Stimulated activated CD8-positive, alpha-beta memory T cell treated with anti-CD3 and anti-CD28 coated beads, Interleukin-12 subunit alpha, Interleukin-12 subunit beta, amount 100 ng/mL, for 1 hour (primary cell): ENCODE measurements around the gene NCOR2.

ENCODE experiments used
- DNase-seq: peaks from one replicate; pipeline ENCODE4 v3.0.0-alpha.2; 2020; ENCODE audit warnings: low read depth

The NCOR2 gene

DNA sequence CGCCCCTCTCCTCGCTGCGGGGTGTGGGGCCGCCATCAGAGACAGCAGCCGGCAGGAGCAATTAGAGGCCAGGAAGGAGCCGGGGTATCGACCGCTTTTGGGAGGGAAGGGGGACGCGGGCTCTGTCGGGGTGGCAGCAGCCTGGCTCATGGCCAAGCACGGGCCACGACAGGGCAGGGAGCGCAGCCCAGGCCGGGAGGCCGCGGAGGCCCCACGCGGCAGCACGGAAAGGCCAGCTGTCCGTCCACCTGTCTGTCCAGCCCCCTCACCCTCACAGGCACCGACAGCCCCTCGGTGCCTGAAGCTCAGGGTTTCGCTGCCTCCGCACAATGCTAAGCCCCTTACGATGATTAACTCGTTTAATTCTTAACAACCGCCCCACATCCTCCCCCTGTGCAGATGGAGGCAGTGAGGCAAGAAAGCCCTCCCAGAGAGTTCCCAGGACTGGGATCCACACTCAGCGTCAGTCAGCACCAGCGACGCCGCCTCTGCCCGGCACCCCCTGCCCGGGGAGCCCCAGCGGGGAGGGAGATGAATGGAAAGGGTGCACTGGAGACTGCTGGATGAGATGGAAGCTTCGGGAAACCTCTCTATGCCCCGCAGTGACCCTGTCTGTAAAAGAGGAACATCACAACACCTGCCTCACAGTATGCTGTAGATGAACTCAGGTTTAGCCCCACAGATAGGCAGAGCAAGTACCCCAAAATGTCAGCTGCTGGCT lies 23.7 kb downstream of the NCOR2 start:
- DNase-seq = no peak

DNA sequence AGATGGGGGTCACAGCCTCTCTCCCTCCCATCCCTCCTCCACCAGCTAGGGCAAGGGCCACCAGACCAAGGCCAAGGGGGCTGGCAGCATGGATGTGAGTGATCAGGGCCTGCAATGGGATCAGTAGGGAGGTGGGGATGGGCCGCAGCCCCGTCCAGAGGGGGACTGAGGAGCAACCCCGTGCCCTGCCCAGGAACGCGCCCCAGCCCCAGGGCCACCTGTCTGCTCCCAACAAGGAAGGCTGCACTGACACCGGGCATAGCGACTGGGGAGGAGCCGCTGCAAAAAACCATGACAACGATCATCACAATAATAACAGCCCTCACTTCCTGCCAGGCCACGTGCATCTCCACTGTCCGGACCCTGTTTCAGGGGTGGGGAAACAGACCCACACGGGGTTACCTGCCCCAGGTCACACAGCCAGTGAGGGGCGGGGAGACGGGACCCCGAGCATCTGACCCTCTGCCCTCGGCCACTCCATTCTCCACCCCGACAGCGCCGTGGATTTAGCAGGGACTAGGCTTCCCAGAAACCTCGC lies 24.3 kb downstream of the NCOR2 start:
- no peak for DNase-seq

DNA sequence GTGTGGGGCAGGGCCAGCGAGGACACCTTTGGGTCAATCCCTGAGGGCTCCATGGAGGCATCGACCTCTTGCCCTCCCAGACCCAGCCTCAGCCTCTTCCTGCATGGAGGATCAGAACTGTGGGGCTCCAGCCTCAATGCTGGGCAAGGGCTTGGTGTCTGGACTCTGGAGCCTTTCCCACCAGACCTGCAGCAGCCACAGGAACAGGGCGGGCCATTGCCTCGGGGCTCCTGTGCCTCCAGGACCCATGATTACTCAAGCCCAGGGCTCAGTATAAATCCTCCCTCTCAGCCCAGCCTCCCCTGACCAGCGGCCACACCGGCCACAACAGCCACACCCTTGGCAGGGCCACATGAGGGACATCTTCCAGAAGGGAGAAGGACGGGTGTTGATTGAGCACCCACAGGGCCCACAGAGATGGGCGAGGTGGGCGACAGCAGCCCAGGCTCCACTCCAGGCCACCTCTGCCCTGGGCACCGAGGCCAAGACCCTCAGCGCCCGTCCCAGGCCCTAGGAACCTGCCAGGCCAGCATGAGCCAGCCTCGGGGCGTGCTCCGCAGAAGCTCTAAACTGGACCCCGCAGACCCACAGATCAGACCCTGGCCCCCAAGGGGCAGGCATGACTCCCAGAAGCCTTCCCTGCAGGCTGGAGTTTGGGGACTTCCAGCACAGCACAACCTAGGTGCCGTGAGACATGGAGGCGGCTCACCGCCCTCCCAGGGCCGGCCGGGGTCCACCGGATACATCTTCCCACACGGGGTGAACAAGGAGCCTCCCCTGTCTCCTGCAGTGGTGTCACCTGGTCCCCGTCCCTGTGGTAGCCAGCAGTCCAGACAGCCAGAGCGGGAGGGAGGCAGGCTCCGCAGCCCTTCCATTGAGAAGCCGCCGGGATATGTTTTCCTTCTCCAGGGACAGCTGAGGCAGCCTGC lies 25.1 kb downstream of the NCOR2 start:
- DNase-seq = no peak

DNA sequence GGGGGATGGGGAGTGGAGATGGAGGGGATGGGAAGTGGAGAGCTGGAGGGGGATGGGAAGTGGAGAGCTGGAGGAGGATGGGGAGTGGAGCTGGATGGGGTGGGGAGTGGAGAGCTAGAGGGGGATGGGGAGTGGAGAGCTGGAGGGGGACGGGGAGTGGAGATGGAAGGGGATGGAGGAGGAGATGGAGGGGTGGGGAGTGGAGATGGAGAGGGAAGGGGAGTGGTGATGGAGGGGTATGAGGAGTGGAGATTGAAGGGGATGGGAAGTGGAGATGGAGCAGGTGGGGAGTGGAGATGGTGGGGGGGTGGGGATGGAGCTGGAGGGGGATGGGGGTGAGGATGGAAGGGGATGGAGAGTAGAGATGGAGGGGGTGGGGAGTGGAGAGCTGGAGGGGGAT lies 26.1 kb downstream of the NCOR2 start:
- no peak for DNase-seq

DNA sequence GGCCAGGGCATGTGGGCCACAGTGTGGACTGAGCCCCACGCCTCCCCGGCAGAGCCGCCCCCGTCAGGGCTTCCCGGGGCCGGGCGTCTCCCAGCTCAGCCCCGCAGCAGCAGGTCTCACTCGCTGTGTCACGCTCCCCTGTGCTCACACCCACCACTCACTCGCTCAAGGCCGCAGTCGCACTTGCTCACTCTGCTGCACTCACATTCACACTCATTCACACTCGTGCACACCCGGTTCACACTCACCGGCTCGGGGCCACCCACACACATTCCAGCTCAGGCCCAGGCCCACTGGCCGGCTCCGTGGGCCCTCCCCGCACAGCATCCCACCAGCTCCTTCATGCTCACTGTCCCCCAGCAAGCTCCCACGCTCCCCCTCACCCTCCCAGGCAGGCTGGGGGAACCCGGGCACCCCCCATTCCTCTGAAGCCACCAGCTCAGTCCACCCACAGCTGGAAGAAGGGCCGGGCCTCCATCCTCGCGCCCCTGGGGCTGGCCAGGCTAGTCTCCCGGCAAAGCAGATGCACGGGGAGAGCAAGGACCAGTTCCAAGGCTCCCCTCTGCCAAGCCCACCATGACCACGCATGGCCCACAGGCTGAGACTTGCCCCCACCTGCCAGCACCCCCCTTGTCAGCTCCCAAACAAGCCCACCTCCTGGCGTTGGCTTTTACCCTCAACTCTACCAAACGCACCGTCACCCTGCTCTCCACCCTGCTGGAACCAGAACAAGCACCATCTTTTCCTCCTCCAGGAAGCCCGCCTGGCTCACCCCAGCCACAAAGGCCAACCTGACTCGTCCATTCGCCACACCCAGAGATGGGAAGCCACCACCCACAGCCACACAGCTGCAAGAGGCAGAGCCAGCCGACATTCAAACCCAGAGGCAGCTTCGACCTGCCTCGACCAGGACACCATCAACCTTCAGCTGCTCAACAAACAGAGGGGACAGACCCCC lies 28.0 kb downstream of the NCOR2 start:
- DNase-seq = no peak

DNA sequence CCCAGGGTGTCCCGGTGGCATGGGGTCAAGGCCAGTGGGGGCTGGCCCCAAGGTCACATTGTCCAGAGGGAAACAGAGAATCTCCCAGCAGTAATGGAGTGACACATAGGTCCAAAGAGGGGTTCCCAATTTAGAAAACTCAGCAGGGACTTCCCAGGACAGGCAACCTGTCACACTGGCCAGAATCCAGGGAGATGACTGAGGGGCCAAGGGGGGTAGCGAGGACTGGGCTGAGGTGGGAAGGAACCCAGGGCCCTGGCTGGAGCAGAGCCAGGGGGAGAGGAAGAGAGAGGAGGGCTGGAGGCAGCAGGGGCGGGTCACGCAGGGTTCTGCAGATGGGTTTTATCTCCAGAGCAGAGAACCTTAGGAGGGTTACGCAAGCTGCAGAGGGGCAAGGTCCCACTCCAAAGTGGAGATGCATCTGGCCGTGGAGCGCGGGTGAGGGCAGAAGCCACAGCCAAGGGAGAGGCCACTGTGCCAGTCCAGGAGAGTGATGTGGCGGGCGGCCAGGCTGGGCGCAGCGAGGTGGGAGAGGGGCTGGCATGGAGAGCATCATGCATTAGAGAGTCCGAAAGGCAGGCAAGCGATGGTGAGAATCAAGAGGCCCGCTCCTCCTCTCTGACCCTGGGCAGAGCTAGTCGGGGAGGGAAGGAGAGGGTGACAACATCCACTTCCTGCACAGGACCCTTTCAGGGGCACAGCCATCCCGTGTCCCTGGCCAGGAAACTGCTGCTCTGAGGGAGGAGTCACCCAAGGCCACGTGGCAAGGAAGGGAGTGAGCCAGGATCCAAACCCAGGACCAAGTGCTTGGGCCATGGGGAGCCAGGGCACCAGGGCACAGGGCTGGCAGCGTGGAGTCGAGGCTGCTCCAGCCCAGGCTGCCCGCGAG lies 29.0 kb downstream of the NCOR2 start:
- DNase-seq = no peak

DNA sequence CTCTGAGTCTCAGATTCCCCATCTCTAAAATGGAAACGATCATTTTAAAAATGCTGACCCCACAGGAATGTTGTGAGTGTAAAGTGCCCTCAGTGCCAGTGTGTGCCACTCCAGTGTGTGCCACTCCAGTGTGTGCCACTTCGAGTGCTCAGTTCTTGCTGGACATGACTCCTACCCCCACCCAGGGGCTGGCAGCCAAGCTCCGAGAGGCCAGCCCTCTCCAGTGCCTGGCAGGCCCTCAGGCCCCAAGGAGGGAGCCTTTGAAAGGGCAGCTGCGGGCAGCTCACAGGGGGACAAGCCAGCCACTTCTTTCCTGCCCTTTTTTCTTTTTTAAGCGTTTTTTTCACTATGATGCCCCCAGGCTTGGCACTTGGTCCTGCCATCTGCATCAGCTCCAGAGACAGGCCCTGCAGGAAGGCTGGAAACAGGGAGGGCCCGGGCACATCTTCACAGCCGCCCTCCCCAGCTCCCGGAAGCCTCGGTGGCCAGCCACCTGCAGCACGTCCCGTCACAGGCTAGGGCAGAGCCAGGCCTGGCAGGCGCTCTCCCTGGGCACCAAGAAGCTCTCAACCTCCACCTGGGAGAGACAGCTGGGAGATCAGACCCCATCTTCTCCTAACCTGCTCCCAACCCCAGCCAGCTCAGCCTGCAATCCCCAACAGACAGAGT lies 29.8 kb downstream of the NCOR2 start:
- no peak for DNase-seq

DNA sequence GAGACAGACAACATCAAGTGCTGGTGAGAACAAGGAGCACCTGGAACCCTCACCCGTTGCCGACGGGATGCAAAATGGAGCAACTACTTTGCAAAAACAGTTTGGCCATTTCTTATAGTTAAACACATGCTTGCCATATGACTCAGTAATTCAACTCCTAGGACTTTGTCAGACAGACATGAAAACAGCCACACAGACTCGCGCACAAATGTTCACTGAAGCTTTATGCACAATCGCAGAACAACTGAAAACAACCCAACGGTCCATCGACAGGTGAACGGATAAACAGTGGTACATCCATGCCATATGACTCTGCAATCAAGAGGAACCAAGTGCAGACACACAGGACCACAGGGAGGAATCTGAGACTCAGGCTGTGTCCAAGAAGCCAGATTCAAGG lies 30.8 kb downstream of the NCOR2 start:
- DNase-seq = no peak

DNA sequence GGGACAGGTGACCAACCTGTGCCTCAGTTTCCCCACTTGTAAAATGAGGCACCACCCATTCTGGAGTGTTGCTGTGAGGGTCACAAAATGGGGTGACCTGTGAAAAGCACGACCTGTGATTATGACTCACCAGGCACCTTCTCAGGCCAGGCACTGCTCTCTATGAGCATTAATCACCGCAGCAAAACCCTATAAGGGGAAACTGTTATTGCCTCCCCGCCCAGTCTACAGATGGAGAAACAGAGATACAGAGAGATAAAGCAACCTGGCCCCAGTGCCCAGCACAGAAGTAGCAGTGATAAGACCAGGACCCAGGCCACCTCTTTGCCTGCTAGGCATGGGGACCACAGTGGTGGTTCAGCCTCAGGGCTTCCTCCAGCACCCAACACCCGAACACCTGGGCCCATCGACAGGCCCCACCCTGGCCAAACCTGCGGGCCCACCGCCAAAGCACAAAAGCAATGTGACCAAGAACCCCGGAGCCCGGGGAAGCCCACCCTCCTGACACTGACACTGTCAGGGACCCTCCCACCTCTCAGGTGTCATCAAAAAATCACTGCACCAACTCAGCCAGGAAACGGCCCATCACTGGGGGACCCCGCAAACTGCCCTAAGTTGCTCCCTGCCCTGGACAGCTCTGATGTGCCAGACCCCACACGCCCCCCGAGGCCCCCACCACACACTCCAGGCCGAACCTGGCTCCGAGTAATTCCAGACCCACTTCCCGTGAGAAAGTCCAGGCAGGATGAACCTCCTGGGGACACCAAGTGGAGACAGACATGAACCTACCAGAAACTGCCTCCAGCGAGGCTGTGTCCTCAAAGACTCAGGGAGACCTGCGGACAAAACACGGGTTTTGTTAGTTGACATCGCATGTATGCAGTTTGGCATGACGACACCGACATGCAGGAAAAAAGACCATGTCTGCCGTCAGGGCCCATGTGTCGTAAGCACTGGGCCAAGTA lies 32.4 kb downstream of the NCOR2 start:
- no peak for DNase-seq

DNA sequence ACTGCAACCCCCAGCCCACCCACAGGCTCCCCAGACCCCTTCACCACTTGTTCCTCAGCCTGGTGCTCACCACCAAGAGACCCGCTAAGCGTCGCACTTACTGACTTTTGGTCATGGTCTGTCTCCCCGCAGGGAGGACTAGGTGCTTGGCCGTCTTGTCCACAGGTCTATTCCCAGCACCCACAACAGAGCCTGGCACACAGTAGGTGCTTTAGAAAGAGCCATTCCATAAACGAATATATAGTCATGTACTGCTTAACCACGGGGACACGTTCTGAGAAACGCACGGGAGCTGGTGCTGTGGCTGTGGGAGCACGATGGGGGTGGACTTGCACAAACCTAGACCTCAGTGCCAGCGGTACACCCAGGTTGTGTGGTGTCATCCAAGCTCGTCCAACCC lies 34.0 kb downstream of the NCOR2 start:
- no peak for DNase-seq

DNA sequence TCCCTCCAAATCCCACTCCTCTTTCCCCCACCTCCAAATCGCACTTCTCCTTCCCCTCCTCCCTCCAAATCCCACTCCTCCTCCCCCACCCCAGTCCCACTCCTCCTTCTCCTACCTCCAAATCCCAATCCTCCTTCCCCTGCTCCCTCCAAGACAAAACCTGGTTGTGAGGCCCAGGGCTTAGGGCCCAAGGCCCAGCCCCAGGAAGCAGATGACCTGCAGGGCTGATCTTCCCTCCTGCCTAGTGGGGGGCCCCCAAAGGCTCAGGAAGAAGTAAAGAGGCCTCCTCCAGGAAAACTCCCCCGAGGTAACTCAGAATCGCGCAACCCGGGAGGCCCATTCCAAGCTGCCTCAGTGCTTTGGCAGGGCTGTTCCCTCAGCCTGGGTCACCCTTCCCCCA lies 34.4 kb downstream of the NCOR2 start:
- DNase-seq = no peak

DNA sequence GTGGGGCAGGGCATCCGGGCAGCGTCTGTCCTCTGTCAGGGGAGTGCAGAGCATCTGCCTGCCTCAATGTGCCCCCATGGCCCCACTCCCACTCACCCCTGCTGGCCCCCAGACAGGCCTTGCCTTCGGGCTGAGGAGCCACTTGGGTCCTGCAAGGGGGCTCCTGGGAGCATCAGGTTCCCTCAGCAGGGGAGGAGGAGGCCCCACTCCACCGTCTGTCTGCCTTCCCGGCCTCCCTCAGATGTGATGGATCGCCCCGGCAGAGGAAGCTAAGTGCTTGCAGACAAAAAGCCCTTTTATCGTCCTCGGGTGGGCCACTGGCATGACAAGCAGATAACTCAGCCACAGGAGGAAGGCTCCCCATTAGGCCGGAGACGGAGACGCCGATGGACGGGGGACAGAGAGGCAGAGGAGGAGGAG lies 35.1 kb downstream of the NCOR2 start:
- no peak for DNase-seq

DNA sequence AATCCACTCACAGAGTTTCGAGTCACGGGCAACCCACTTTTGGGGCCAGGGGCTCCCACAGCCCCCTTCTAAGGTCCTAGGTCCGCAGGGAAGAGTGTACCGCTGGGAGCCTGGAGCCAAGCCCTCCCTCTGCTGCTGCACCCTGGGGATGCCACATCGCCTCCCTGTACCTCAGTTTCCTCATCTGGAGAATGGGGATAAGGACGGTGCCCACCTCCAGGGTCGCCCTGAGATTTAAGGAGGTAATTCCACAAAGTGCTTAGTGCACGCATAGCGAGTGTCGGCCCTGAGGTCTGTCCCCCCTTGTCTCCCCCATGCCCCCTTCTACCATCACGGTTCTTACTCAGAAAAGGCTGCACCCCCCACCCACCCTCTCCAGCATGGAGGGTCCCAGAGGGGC lies 35.5 kb downstream of the NCOR2 start:
- DNase-seq = no peak

DNA sequence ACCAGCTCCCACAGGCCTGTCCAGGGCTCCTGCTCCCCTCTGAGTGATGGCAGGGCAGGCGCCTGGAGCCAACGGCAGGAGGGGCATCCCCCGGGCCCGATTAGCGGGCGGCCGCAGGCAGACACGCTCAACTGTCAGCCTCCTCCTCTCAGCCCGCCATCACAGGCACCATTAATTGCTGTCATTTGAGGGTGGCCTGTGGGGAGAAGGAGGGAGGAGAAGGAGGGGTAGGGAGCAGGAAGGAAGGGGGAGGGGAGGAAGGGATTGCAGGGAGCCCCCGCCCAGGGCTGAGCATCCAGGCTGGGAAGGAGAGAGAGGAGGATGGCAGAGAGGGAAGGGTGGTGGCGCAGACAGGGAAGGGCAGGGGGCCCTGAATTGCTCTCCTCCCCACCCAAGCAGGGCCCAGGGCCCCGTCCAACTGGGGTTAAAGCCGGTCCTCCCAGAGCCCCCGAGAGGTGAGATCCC lies 36.1 kb downstream of the NCOR2 start:
- no peak for DNase-seq

DNA sequence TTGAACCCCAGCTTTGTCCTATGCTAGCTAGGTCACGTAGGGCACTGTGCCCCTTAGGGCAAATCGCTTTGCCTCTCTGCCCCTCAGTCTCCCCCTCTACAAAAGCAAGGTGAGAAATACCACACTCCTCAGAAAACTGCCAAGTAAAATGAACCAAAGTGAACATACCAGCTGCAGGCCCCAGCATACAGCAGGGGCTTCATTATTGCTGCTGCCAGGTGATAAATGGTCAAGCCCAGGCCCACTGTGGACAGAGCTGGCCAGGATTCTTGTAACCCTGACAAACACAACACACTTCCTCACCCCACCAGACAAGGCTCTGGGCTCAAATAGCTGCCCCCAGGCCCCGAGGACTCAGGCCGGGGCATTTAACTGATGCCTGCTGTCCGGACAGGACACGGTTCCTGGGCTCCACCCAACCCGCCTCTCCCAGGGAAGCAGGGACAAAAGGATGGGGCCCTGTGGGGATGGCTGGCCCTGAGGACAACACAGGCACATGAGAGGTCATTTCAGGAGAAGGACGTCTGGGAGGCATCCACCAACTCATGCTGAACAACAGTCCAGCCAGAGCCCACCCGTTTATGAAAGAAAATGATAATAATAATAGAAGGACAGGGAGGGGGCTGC lies 36.7 kb downstream of the NCOR2 start:
- no peak for DNase-seq

DNA sequence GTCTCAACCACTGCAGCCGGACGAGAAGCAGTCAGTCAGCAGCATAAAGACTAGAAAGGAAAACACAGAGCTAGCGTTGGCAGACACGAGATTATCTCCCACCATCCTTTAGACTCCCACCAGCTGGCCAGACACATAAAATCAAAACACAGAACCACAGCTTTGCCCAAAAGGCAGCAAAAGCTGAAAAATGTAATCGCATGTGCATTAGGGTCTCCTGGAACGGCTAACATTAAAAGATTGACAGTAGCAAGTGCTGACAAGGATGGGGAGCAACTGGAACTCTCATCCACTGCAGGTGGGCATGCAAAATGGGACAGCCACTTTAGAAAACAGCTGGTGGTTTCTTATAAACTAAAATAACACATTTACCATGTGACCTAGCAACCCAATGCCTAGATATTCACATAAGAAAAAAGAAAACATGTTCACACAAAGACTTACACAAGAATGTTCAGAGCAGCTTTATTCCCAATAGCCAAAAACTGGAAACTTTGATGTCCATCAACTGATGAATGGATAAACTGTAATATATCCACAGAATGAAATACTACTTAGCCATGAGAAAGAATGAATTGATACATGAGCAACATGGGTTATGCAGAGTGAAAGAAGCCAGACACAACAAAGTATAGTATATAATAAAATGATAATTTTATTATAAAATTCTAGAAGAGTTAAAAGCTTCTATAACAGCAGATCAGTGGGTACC lies 37.7 kb downstream of the NCOR2 start:
- no peak for DNase-seq

DNA sequence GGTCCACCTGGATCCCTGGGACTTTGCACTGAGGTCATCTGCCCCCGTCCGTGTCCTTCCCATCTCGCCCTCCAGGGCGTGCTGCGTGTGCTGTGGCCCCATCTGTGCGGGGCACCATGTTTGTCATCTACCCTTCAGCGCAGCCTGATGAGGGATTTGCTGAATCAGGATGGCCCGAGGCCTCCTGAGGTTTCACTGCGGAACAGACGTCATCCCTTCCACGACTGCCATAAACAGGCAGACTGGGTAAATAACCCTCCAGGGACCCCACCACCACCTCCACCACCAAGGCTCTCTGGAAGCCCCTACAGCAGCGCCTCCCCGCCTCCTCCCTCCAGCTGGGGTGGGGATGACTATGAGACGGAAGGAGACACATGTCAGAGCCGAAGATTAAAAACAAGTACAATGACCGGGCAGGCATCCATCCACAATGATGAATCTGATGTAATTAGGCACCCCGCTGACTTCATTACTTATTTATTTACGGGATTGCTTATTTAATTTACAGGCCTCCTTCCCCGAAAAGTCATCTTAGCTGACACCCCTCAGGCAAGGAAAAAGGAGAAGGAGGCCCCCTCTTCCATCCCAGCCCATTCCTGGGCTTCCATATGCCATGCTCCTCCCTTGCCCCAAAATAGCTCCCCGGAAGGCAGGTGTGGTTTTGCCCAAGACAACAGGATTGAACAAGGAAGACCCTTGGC lies 39.4 kb downstream of the NCOR2 start:
- no peak for DNase-seq
